ENCODE data around the gene ZCCHC2. TPM values are rescaled to one million over a fixed set of nuclear protein-coding genes. Genes with fewer than 3 reads are reported as not detected.

The ZCCHC2 gene
- total RNA-seq, 4 donors from 2014 or later = 18.9 to 26.1 (median 23.8) TPM

DNA sequence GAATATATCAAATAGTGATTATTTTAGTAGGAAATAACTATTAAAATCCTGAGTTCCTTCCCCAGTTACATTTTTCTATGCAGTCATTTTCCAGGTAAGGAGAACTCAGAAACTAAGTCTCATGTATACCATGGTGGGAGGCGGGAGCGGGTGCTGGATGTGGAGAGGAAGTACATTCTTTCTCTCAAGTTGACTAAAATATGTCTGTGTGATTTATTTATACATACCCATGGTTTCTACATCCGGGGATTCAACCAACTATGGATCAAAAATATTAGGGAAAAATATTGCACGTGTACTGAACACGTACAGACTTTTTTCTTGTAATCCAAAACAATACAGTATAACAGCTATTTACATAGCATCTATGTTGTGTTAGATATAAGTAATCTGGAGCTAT is 6.8 kb downstream of the ZCCHC2 start:
- DNase-seq (ENCODE audit: extremely low spot score) = no peak
- Histone ChIP-seq H3K27ac (replicated peaks in 1 of 4) (peak overlapping the region in 3 of 4 donors; percentile 2 to 34 (median 16)), H3K4me1 (peaks cover 36 to 79% (median 72%) of the 10 kb centered on the region in 4 donors), H3K9me3 (no peaks in the 10 kb centered on the region), H3K4me3 (no peak overlapping the region), H3K36me3 (no peaks in the 10 kb centered on the region), H3K27me3 (no peaks in the 10 kb centered on the region)
- intact Hi-C loops (cut with DNase I) = loop anchor here (5.0 to 10.0 kb wide), 3 partner anchors 53 to 1445 kb away; partner anchors contain the start of genes PHLPP1 and SERPINB8
- WGBS = 69% methylated on average over 5 of the region's 5 CpGs
- no peak for TF ChIP-seq POLR2AphosphoS5 (IDR thresholded peaks at IDR 0.05)
- TF ChIP-seq, protein P1, sequence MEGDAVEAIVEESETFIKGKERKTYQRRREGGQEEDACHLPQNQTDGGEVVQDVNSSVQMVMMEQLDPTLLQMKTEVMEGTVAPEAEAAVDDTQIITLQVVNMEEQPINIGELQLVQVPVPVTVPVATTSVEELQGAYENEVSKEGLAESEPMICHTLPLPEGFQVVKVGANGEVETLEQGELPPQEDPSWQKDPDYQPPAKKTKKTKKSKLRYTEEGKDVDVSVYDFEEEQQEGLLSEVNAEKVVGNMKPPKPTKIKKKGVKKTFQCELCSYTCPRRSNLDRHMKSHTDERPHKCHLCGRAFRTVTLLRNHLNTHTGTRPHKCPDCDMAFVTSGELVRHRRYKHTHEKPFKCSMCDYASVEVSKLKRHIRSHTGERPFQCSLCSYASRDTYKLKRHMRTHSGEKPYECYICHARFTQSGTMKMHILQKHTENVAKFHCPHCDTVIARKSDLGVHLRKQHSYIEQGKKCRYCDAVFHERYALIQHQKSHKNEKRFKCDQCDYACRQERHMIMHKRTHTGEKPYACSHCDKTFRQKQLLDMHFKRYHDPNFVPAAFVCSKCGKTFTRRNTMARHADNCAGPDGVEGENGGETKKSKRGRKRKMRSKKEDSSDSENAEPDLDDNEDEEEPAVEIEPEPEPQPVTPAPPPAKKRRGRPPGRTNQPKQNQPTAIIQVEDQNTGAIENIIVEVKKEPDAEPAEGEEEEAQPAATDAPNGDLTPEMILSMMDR (IDR thresholded peaks at IDR 0.05) = no peak
- no peak for TF ChIP-seq POLR2A (IDR thresholded peaks at IDR 0.05; ENCODE audit: low read depth)

DNA sequence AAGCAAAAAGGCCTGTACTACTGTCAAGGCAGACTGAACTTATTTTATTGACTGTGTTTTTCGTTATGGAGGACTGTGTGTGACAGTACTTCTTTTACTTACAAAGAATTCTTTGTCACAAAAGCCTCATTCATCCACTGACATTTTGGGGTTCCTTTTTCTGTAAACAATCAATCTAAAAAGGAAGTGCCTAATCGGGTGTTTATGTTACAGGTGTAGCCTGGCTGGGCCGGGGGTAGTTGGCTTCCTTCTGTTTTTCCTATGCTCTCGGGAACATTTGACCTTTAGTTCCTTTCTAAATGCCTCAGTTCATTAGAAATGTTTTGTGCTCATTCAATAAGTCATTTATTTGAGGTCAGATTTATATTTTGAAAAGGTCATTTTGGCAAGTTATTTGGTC is 8.3 kb downstream of the ZCCHC2 start:
- Histone ChIP-seq H3K4me3 (no peak overlapping the region), H3K27me3 (no peaks in the 10 kb centered on the region), H3K27ac (replicated peaks in 1 of 4) (peak overlapping the region in 1 of 4 donors; percentile 27), H3K9me3 (no peaks in the 10 kb centered on the region), H3K4me1 (peaks cover 25 to 78% (median 67%) of the 10 kb centered on the region in 4 donors), H3K36me3 (no peaks in the 10 kb centered on the region)
- intact Hi-C loops (cut with DNase I) = no loop called here
- no peak for DNase-seq (ENCODE audit: extremely low spot score)
- TF ChIP-seq POLR2A (IDR thresholded peaks at IDR 0.05; ENCODE audit: low read depth) (no peak), POLR2AphosphoS5 (IDR thresholded peaks at IDR 0.05) (no peak), EP300 (IDR thresholded peaks at IDR 0.05) (no peak)
- TF ChIP-seq, protein P1 (IDR thresholded peaks at IDR 0.05) = no peak
- WGBS = 42% methylated on average over 4 of the region's 4 CpGs

DNA sequence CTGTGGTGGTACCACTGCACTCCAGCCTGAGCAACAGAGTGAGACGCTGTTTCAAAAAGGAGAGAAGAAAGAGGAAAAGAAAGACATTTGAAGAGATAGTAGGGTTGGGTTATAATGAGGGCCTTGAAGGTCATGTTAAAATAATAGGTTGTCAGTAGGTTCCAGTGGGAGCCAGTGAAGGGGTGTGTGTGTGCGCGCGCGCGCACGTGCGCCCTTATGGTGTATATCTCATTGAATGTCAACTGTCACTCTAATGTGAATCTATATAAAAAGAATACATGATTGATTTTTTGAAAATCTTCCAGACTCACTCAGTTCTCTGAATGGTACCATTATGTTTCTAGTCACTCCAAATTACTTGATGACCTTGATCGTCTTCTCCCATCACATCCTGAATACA is 9.1 kb downstream of the ZCCHC2 start:
- TF ChIP-seq, protein P1 (IDR thresholded peaks at IDR 0.05) = no peak
- TF ChIP-seq POLR2A (IDR thresholded peaks at IDR 0.05; ENCODE audit: low read depth) (no peak), EP300 (IDR thresholded peaks at IDR 0.05) (no peak), POLR2AphosphoS5 (IDR thresholded peaks at IDR 0.05) (no peak)
- Histone ChIP-seq H3K4me1 (peaks cover 25 to 77% (median 66%) of the 10 kb centered on the region in 4 donors), H3K27ac (replicated peaks in 1 of 4) (no peak overlapping the region), H3K27me3 (no peaks in the 10 kb centered on the region), H3K36me3 (no peaks in the 10 kb centered on the region), H3K4me3 (no peak overlapping the region), H3K9me3 (no peaks in the 10 kb centered on the region)
- 97% methylated on average over 9 of the region's 9 CpGs for WGBS
- intact Hi-C loops (cut with DNase I) = no loop called here
- no peak for DNase-seq (ENCODE audit: extremely low spot score)

DNA sequence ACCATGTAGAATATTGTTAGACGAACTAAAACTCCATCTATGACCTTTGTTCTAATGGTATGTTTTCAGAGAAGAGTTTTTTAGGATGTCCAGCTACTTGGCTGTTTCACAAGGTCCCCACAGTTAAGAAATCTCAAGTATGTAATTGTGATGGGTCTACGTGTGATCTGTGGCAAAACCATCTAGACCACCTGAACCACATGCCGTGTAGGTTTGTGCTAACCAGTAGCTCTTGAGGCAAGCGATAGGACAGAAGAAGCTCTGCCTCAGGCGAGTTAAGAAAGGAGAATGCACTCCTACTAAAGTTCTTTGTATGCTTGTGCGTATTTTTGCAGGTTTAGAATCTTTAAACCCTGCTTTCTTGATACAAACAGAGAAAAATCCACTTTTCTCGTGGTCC is 13.2 kb downstream of the ZCCHC2 start:
- no peak overlapping the region for H3K4me3 ChIP-seq
- no peak overlapping the region for H3K27ac ChIP-seq (replicated peaks in 1 of 4)
- no peaks in the 10 kb centered on the region for H3K9me3 ChIP-seq
- H3K4me1 ChIP-seq = peaks cover 5 to 61% (median 35%) of the 10 kb centered on the region in 4 donors
- 95% methylated on average over 7 of the region's 7 CpGs for WGBS
- DNase-seq (ENCODE audit: extremely low spot score) = no peak
- no peak for TF ChIP-seq POLR2A (IDR thresholded peaks at IDR 0.05; ENCODE audit: low read depth)
- intact Hi-C loops (cut with DNase I) = no loop called here
- no peaks in the 10 kb centered on the region for H3K27me3 ChIP-seq
- peaks cover 0 to 16% (median 10%) of the 10 kb centered on the region in 4 donors for H3K36me3 ChIP-seq

DNA sequence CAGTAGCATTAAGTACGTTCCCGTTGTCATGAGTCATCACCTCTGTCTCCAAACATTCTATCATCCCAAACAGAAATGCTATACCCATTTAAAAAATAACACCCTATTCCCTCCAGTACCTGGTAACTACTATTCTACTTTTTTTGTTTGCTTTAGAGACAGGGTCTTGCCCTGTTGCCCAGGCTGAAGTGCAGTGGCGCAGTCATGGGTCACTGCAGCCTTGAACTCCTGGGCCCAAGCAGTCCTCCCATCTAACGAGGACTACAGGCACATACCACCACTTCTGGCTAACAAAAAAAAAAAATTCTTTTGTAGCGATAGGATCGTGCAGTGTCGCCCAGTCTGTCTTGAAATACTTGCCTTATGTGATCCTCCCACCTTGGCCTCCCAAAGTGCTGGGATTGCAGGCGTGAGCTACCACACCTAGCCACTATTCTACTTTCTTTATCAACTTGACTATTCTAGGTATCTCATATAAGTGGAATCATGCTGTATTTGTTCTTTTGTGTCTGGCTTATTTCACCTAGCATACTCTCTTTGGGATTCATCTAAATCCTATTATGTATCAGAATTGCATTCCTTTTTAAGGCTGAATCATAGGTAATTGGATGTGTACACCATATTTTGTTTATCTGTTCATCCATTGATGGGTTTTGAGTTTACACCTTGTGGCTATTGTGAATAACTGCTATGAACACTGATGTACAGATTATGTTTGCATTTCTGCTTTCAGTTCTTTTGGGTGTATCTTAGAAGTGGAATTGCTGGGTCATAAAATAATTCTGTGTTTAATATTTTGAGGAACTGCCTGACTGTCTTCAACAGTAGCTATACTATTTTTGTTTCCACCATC is 14.4 kb downstream of the ZCCHC2 start:
- intact Hi-C loops (cut with DNase I) = no loop called here
- H3K4me3 ChIP-seq = no peak overlapping the region
- WGBS = 96% methylated on average over 8 of the region's 8 CpGs
- no peak overlapping the region for H3K27ac ChIP-seq (replicated peaks in 1 of 4)
- TF ChIP-seq POLR2AphosphoS5 (IDR thresholded peaks at IDR 0.05) (no peak), EP300 (IDR thresholded peaks at IDR 0.05) (no peak), POLR2A (IDR thresholded peaks at IDR 0.05; ENCODE audit: low read depth) (no peak)
- TF ChIP-seq, protein P1 (IDR thresholded peaks at IDR 0.05) = no peak
- peaks cover 3 to 49% (median 25%) of the 10 kb centered on the region in 4 donors for H3K4me1 ChIP-seq
- H3K27me3 ChIP-seq = no peaks in the 10 kb centered on the region
- peaks cover 0 to 22% (median 13%) of the 10 kb centered on the region in 4 donors for H3K36me3 ChIP-seq
- no peak for DNase-seq (ENCODE audit: extremely low spot score)
- H3K9me3 ChIP-seq = no peaks in the 10 kb centered on the region
